WERI-Rb-1 (cell line): ENCODE results near the gene ETV1.

Source experiments
- DNase-seq: peaks from one replicate; pipeline ENCODE4 v3.0.0-alpha.2; 2020
- H3K27ac ChIP-seq: fragments of 250-450 bp; sonication (Bioruptor Pico); 2 replicates; pipeline ENCODE4 v1.5.1; 2020; ENCODE audit warnings: mild to moderate bottlenecking, moderate library complexity
- H3K27me3 ChIP-seq: fragments of 250-450 bp; sonication (Bioruptor Pico); 2 replicates; pipeline ENCODE4 v1.5.1; 2021; ENCODE audit warnings: mild to moderate bottlenecking, low read depth, moderate library complexity; ENCODE audit not compliant: insufficient read depth, severe bottlenecking
- H3K36me3 ChIP-seq: fragments of 250-450 bp; sonication (Bioruptor Pico); 2 replicates; pipeline ENCODE4 v1.5.1; 2020; ENCODE audit warnings: mild to moderate bottlenecking, moderate library complexity
- H3K4me3 ChIP-seq: 2 replicates; pipeline ENCODE4 v1.5.1; 2011; ENCODE audit warnings: low read depth, mild to moderate bottlenecking, control low read depth, low read length
- H3K9me3 ChIP-seq: fragments of 250-450 bp; sonication (Bioruptor Pico); 2 replicates; pipeline ENCODE4 v1.5.1; 2021; ENCODE audit warnings: mild to moderate bottlenecking, moderate library complexity; ENCODE audit not compliant: severe bottlenecking
- CTCF ChIP-seq: IDR thresholded peaks from 2 replicates; pipeline ENCODE4 v1.5.1; 2011; ENCODE audit warnings: low read depth, mild to moderate bottlenecking, control low read depth, inconsistent platforms, low read length

The ETV1 gene

DNA sequence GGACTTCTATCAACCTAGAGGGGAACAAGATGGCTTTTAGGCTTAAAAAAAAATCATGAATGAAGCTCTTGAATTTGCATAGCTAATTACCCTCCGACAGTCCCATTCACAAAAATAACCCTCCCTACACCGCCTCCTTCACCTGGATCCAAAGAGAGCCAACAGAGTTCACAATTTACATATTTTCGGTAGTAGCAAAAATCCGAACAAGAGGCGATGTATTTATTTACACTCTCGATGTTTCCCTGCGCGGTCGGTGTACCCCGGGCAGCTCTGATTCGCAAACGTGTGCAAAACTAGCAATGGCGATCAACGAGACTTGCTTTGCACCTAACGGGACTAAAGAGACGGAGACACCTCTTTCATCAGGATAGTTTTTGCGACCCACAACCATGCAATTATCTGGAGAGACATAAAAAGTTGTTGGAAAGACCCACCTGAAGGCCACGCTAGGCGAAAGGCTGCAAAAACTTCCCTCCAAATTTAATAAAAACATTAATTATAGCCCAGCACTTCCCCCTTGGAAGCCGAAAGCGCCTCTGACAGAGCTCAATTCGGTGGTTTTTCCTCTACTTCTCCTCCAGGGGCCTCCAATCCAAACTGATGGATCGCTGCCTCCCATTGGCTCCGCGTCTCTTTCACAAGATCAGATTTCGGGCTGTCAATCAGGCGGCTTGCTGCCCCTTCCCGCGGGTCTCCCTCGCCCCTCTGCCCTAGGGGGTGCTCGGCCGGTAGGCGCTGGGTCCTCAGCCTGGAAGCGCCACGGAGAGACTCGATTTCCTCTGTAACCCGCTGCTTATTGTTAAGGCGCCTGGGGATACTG is at the start of gene ETV1:
ETV1 (minus strand) TSS at position 541 of the 823 bp plus-strand sequence. CDS start 614 bp downstream, outside the sequence.
- Histone ChIP-seq H3K27me3 (no peaks in the 10 kb centered on the region), H3K4me3 (peak within 1 kb of the TSS; percentile 91), H3K36me3 (no peaks in the 10 kb centered on the region), H3K27ac (peak within 1 kb of the TSS; percentile 81), H3K9me3 (no peaks in the 10 kb centered on the region)
- TF ChIP-seq CTCF = peak; percentile 49
- DNase-seq = peak; percentile 75

DNA sequence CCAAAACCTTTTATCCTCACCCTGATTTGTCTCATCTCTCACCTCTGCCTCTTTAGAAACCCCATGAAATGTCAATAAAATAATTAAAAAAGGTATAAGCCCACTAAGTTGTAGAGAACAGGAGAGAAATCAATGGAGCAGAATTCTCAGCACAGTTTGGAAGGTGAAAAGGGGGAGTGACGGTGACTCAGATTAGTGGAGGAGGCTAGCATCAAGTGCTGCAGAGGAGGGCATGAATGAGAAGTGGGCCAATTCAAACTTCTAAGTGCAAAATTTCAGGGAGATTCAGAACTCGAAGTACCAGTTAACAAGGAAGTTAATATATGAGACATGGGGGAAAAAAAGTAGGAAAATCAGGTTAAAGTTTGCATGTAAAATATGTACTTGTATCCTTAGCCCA is 34.9 kb upstream of the ETV1 start:
- no peak for DNase-seq
- no peaks in the 10 kb centered on the region for H3K27me3 ChIP-seq
- no peaks in the 10 kb centered on the region for H3K9me3 ChIP-seq
- TF ChIP-seq CTCF = no peak
- no peaks in the 10 kb centered on the region for H3K36me3 ChIP-seq
- H3K4me3 ChIP-seq = no peak overlapping the region
- H3K27ac ChIP-seq = no peak overlapping the region

DNA sequence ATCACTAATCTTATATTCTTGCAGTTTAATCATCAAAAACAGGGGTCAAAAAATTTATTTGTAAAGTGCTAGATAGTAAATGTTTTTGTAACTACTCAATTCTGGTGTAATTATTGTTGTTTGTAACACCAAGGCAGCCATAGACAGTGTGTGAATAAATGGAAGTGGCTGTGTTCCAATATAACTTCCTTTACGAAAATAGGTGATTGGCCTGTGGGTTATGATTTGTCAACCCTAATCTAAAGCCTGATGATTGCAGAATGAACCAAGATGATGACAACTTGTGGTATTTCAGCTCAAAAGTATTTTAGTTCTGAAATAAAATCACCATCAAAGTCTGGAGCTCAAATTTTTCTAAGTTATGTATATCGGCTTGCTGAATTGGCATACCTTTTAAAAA is 34.4 kb upstream of the ETV1 start:
- no peak for DNase-seq
- no peaks in the 10 kb centered on the region for H3K36me3 ChIP-seq
- H3K9me3 ChIP-seq = no peaks in the 10 kb centered on the region
- H3K4me3 ChIP-seq = no peak overlapping the region
- H3K27ac ChIP-seq = no peak overlapping the region
- no peak for TF ChIP-seq CTCF
- no peaks in the 10 kb centered on the region for H3K27me3 ChIP-seq

GRCh38 chr7:14023342-14023741 is 33.9 kb upstream of the ETV1 start:
- no peaks in the 10 kb centered on the region for H3K36me3 ChIP-seq
- H3K27me3 ChIP-seq = no peaks in the 10 kb centered on the region
- DNase-seq = no peak
- no peak overlapping the region for H3K4me3 ChIP-seq
- no peak for TF ChIP-seq CTCF
- H3K9me3 ChIP-seq = no peaks in the 10 kb centered on the region
- no peak overlapping the region for H3K27ac ChIP-seq

DNA sequence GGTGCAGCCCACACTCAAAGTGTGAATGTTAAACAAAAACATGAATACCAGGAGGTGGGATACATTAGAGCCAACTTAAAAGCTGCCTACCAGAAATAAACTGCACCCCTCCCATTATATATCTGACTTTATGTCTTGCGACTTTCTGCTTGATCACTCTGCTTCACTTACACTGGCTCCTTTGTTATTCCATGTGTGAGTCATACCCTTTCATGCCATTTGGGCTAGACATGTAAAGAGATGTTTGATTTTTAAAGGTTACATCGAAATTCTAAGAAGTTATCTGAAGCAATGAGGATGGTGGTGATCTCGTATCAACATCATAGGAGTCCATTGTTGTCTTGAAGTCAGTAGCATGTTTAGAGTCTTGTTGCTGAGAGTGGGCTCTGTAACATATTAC is 31.6 kb upstream of the ETV1 start:
- Histone ChIP-seq H3K27me3 (no peaks in the 10 kb centered on the region), H3K36me3 (no peaks in the 10 kb centered on the region), H3K4me3 (no peak overlapping the region), H3K27ac (no peak overlapping the region), H3K9me3 (no peaks in the 10 kb centered on the region)
- TF ChIP-seq CTCF = no peak
- no peak for DNase-seq
